Amygdala (tissue), 56 donors: ENCODE results near the gene CCDC187.

Experiments
- DNase-seq, 56 donors: peaks; one replicate each; lab custom pipeline; 2025; lab: John Stamatoyannopoulos, UW

CCDC187 gene

GRCh38 chr9:136201609-136202453 is 102.1 kb downstream of the CCDC187 start:
- peak in 1 of 56 donors; percentile 13 for DNase-seq

GRCh38 chr9:136201174-136201573 is 102.7 kb downstream of the CCDC187 start:
- no peak for DNase-seq

- no peak for DNase-seq
Measured at GRCh38 chr9:136200424-136200823, 103.5 kb downstream of the CCDC187 start.
